ENCODE measurements around the gene KCNH5.

GRCh38 chr14:62657376-62657775 lies 387.9 kb downstream of the KCNH5 start:
- TF ChIP-seq, protein P1, sequence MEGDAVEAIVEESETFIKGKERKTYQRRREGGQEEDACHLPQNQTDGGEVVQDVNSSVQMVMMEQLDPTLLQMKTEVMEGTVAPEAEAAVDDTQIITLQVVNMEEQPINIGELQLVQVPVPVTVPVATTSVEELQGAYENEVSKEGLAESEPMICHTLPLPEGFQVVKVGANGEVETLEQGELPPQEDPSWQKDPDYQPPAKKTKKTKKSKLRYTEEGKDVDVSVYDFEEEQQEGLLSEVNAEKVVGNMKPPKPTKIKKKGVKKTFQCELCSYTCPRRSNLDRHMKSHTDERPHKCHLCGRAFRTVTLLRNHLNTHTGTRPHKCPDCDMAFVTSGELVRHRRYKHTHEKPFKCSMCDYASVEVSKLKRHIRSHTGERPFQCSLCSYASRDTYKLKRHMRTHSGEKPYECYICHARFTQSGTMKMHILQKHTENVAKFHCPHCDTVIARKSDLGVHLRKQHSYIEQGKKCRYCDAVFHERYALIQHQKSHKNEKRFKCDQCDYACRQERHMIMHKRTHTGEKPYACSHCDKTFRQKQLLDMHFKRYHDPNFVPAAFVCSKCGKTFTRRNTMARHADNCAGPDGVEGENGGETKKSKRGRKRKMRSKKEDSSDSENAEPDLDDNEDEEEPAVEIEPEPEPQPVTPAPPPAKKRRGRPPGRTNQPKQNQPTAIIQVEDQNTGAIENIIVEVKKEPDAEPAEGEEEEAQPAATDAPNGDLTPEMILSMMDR (IDR thresholded peaks at IDR 0.05) = no peak
- TF ChIP-seq POLR2A (IDR thresholded peaks at IDR 0.05; ENCODE audit: low read depth) (no peak), EP300 (IDR thresholded peaks at IDR 0.05) (no peak)
